Parathyroid adenoma (tissue), 2 donors: ENCODE measurements around the gene MROH9.

Experiments used
- H2AFZ ChIP-seq: fragments of 300-600 bp; sonication (generic); one replicate; pipeline ENCODE4 v1.7.0; 2017; ENCODE audit warnings: antibody characterized with exemption, mild to moderate bottlenecking
- H3K27ac ChIP-seq: fragments of 300-600 bp; sonication (generic); one replicate; pipeline ENCODE4 v1.7.0; 2017
- H3K27me3 ChIP-seq: fragments of 300-600 bp; sonication (generic); one replicate; pipeline ENCODE4 v1.7.0; 2017; ENCODE audit warnings: low read length; ENCODE audit not compliant: control insufficient read depth, insufficient read depth
- H3K36me3 ChIP-seq: fragments of 300-600 bp; sonication (generic); one replicate; pipeline ENCODE4 v1.7.0; 2017; ENCODE audit warnings: low read length; ENCODE audit not compliant: control insufficient read depth, insufficient read depth
- H3K4me1 ChIP-seq: fragments of 300-600 bp; sonication (generic); one replicate; pipeline ENCODE4 v1.7.0; 2017; ENCODE audit warnings: control low read depth
- H3K4me2 ChIP-seq: fragments of 300-600 bp; sonication (generic); one replicate; pipeline ENCODE4 v1.7.0; 2017; ENCODE audit warnings: low read length
- H3K4me3 ChIP-seq: fragments of 300-600 bp; sonication (generic); one replicate; pipeline ENCODE4 v1.7.0; 2017; ENCODE audit warnings: low read depth, low read length
- H3K79me2 ChIP-seq: fragments of 300-600 bp; sonication (generic); one replicate; pipeline ENCODE4 v1.7.0; 2017; ENCODE audit warnings: control low read depth
- H3K9ac ChIP-seq: fragments of 300-600 bp; sonication (generic); one replicate; pipeline ENCODE4 v1.7.0; 2017; ENCODE audit warnings: mild to moderate bottlenecking
- H3K9me3 ChIP-seq: fragments of 300-600 bp; sonication (generic); one replicate; pipeline ENCODE4 v1.7.0; 2017; ENCODE audit warnings: low read length; ENCODE audit not compliant: control insufficient read depth
- TF ChIP-seq, protein P1 (sequence below): fragments of 300-600 bp; sonication (generic); IDR thresholded peaks from one replicate; pipeline ENCODE4 v1.7.0; 2017; ENCODE audit warnings: antibody characterized with exemption, mild to moderate bottlenecking
- donor health status: primary hyperparathyroidism.

The MROH9 gene

DNA sequence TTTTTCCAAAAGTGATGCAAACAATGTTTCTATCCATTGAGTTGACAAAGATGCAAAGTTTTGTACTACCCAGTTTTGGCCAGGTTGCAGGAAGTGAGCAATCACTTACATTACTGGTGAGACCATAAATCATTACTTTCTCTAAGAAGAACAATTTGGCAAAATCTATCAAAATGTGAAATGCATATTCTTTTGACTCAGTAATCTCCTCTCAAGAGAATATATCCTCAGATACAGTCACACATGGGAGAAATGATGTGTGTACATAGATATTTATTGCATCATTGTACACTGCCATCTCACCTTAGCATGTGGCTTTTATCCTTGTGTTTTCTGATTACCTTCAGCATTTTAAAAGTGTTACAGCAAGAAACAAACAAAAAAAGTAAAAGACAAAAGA, 103.0 kb downstream of the MROH9 start:
- Histone ChIP-seq H3K4me3 (no peak overlapping the region), H3K79me2 (no peaks in the 10 kb centered on the region), H3K27me3 (no peaks in the 10 kb centered on the region), H2AFZ (no peak overlapping the region), H3K4me1 (no peaks in the 10 kb centered on the region), H3K9ac (no peak overlapping the region), H3K9me3 (no peaks in the 10 kb centered on the region), H3K27ac (no peak overlapping the region), H3K36me3 (no peaks in the 10 kb centered on the region), H3K4me2 (no peak overlapping the region)
- TF ChIP-seq, protein P1, sequence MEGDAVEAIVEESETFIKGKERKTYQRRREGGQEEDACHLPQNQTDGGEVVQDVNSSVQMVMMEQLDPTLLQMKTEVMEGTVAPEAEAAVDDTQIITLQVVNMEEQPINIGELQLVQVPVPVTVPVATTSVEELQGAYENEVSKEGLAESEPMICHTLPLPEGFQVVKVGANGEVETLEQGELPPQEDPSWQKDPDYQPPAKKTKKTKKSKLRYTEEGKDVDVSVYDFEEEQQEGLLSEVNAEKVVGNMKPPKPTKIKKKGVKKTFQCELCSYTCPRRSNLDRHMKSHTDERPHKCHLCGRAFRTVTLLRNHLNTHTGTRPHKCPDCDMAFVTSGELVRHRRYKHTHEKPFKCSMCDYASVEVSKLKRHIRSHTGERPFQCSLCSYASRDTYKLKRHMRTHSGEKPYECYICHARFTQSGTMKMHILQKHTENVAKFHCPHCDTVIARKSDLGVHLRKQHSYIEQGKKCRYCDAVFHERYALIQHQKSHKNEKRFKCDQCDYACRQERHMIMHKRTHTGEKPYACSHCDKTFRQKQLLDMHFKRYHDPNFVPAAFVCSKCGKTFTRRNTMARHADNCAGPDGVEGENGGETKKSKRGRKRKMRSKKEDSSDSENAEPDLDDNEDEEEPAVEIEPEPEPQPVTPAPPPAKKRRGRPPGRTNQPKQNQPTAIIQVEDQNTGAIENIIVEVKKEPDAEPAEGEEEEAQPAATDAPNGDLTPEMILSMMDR: no peak

DNA sequence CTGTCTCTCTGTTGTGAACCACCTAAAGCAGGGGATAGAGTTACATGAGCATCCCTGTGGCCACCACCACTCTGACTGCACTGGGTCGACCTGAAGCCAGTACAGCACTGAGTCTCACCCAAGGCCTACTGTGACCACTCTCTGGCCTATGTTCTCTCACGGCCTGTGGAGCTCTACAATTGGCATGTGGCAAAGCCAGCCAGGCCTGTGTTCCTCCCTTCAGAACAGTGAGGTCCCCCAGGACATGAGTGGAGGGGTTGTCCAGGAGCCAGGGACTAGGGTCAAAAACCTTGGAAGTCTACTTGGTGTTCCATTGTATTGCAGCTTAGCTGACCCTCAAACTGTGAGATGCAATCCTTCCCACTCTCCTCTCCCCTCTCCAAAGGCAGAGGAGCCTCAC, 112.7 kb downstream of the MROH9 start:
- H3K4me1 ChIP-seq: no peaks in the 10 kb centered on the region
- H3K4me3 ChIP-seq: no peak overlapping the region
- no peak overlapping the region for H3K4me2 ChIP-seq
- no peak overlapping the region for H3K27ac ChIP-seq
- H3K9me3 ChIP-seq: no peaks in the 10 kb centered on the region
- H3K36me3 ChIP-seq: no peaks in the 10 kb centered on the region
- TF ChIP-seq, protein P1: no peak
- no peak overlapping the region for H3K9ac ChIP-seq
- no peak overlapping the region for H2AFZ ChIP-seq
- peaks cover 4% of the 10 kb centered on the region for H3K27me3 ChIP-seq
- no peaks in the 10 kb centered on the region for H3K79me2 ChIP-seq

DNA sequence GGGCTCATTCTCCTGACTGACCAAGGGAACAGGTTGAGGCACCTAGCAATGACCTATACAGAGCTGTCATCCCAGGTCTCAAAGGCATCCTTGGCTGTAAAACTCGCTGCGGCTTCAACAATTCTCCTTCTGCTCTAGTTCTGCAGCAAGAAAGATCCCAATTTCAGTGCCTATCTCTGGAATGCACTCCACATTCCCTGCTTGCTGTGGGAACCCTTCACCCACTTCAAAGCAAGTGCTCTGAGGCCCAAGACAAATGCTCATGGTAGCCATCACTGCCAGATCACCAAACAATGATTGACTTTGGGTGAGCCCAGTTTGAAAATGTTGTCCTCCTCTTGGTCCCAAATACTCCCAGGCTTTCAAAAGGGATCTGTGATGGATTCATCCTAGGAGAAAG, 117.6 kb downstream of the MROH9 start:
- Histone ChIP-seq H3K79me2 (no peaks in the 10 kb centered on the region), H3K4me3 (no peak overlapping the region), H3K9me3 (no peaks in the 10 kb centered on the region), H3K27ac (no peak overlapping the region), H3K27me3 (peaks cover 4% of the 10 kb centered on the region), H3K4me1 (no peaks in the 10 kb centered on the region), H3K4me2 (no peak overlapping the region), H3K9ac (no peak overlapping the region), H2AFZ (no peak overlapping the region), H3K36me3 (no peaks in the 10 kb centered on the region)
- TF ChIP-seq, protein P1: no peak

DNA sequence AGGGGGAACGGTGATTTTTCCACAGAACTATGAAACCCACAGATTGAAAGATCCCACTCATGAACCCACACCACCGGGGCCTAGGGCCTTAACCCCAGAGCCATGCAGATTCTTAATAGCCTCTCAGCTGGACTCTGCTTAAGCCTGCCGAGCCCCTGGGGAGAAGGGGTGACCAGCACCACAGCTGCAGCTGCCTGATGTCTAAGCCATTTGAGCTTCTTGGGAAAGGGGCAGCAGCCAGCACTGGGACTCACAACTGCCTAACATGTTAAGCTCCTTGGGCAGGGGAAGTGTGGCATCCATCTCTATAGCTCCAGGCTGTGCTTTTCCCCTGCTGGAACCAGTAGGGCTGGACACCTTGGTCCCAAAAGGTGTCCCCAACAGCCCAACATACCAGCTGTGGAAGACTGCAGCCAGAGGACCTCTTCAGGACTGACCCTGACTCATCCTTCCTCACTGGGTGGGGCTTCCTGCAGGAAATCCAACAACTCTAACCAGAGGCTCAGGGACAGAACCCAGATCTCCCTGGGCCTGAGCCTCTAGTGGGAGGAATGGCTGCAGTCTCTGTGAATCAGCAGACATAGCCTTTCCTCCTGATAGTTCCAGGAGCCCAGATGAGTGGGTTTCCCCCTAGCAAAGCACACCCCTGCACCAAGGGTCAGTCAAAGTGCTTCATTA, 120.8 kb downstream of the MROH9 start:
- no peaks in the 10 kb centered on the region for H3K9me3 ChIP-seq
- no peak overlapping the region for H3K27ac ChIP-seq
- peaks cover 4% of the 10 kb centered on the region for H3K27me3 ChIP-seq
- H3K36me3 ChIP-seq: no peaks in the 10 kb centered on the region
- H3K4me3 ChIP-seq: no peak overlapping the region
- no peak overlapping the region for H3K4me2 ChIP-seq
- H3K79me2 ChIP-seq: no peaks in the 10 kb centered on the region
- H2AFZ ChIP-seq: no peak overlapping the region
- no peaks in the 10 kb centered on the region for H3K4me1 ChIP-seq
- no peak overlapping the region for H3K9ac ChIP-seq
- TF ChIP-seq, protein P1: no peak
